ENCODE data around the gene STK16. TPM values are rescaled to one million over a fixed set of nuclear protein-coding genes. Genes with fewer than 3 reads are reported as not detected.
"Not testable (repeated sequence)": the region's sequence is repeated elsewhere in the genome, so short reads cannot be mapped to it uniquely, and the experiment has no call there.

Gene STK16, protein sequence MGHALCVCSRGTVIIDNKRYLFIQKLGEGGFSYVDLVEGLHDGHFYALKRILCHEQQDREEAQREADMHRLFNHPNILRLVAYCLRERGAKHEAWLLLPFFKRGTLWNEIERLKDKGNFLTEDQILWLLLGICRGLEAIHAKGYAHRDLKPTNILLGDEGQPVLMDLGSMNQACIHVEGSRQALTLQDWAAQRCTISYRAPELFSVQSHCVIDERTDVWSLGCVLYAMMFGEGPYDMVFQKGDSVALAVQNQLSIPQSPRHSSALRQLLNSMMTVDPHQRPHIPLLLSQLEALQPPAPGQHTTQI
- total RNA-seq (10 to 100 TPM; 23.0 to 26.1 TPM), polyA plus RNA-seq (18.6 TPM)

DNA sequence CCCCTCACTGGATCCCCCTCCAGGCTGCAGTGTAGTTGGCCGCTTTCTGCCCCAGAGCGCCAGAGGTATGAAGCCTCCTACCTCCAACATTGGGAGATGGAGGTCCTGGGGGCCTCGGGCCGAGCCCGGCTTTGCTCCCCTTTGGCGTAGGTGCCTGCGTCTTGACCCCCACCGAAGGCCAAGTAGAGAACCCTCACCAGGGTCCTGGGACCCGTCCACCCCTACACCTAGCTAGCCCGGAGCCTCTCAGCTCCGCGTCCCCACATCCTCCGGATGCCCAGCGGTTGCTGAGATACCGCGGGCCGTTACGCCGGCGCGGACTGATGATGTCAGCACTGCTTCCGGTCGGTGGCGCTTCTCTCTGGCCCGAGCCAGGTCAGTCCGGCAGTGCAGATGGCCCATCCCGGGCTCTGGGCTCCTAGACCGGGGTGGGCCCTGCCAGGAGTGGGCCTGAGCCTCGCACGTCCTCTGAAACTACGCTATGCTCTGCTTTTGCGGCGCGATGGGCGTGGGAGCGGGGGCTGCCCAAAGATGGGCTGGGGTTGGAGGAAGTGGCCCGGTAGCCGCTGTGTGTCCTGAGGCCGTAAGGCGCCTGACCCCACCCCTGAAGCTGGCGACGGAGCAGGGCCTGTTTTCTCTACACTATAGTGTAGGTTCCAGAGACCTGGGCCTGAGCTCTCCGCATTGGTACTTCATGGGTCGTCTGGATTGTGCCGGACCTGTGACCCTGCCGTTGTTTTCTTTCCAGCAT, at the start of gene STK16, which contains the start of gene GLB1L:
STK16 (plus strand) TSS at position 332 of the 751 bp plus-strand sequence. CDS start 521 bp downstream, outside the sequence.
GLB1L (minus strand) TSS at position 297 of the 751 bp plus-strand sequence. CDS start 1,871 bp downstream, outside the sequence.
- H3K4me3 ChIP-seq (ENCODE audit: low read length): peak within 1 kb of the TSS; percentile 86
- peaks cover 18% of the 10 kb centered on the region for H3K36me3 ChIP-seq (ENCODE audit: insufficient read depth, low read length)
- H3K27ac Mint-ChIP-seq: peak within 1 kb of the TSS; percentile 91 to 98 (median 98)
- H3K27me3 Mint-ChIP-seq: peaks cover 0 to 6% of the 10 kb centered on the region in 2 donors
- H3K36me3 Mint-ChIP-seq: peaks cover 0 to 31% (median 7%) of the 10 kb centered on the region in 3 donors
- H3K27ac ChIP-seq (ENCODE audit: low read depth, low read length): peak within 1 kb of the TSS; percentile 93
- POLR2A ChIA-PET: interaction anchor here (0.5 to 11.9 kb wide), 10 partner anchors 9 to 143 kb away, joined by 3 to 164 read pairs (median 6); partner anchors contain the start of genes ABCB6, ANKZF1, ATG9A and CNPPD1
- no peaks in the 10 kb centered on the region for H3K9me3 ChIP-seq (ENCODE audit: low read length)
- peak within 1 kb of the TSS; percentile 84 to 99 (median 91) for H3K4me3 Mint-ChIP-seq
- H3K4me1 Mint-ChIP-seq: peaks cover 54 to 66% (median 55%) of the 10 kb centered on the region in 3 donors
- DNase-seq: peak; percentile 79 to 93 (median 83)
- H3K27me3 ChIP-seq (ENCODE audit: insufficient read depth, low read length, poor library complexity, severe bottlenecking): no peaks in the 10 kb centered on the region
- peaks cover 56% of the 10 kb centered on the region for H3K4me1 ChIP-seq (ENCODE audit: insufficient read depth, low read length)
- peaks cover 0 to 2% (median 0%) of the 10 kb centered on the region in 5 donors for H3K9me3 Mint-ChIP-seq
- CTCF ChIA-PET: interaction anchor here (0.7 to 3.1 kb wide), 18 partner anchors 9 to 91 kb away, joined by 3 to 35 read pairs (median 4); partner anchors contain the start of genes DNAJB2, NHEJ1 and TUBA4A

DNA sequence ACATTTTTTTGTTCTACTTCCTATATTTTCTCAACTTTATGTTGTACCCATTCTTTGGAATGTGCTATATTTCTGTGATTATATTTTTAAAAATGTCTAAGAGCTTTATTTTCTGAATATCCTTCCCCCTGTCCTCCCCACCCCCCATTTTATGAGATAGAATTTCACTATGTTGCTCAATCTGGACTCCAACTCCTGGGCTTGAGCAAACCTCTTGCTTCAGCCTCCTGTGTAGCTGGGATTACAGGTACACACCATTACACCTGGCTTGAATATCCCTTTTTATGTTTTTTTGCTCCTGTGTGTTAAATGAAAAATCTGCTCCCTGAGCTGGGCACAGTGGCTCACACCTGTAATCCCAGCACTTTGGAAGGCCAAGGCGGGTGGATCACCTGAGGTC, 47.9 kb upstream of the STK16 start:
- Histone ChIP-seq H3K27me3 (ENCODE audit: insufficient read depth, low read length, poor library complexity, severe bottlenecking) (no peaks in the 10 kb centered on the region), H3K4me3 (ENCODE audit: low read length) (no peak overlapping the region), H3K27ac (ENCODE audit: low read depth, low read length) (no peak overlapping the region), H3K36me3 (ENCODE audit: insufficient read depth, low read length) (no peaks in the 10 kb centered on the region), H3K9me3 (ENCODE audit: low read length) (no peaks in the 10 kb centered on the region), H3K4me1 (ENCODE audit: insufficient read depth, low read length) (peaks cover 8% of the 10 kb centered on the region)
- Mint-ChIP-seq H3K27ac (no peak overlapping the region), H3K9me3 (peaks cover 0 to 5% (median 0%) of the 10 kb centered on the region in 5 donors), H3K4me1 (peaks cover 18 to 24% (median 19%) of the 10 kb centered on the region in 3 donors), H3K36me3 (no peaks in the 10 kb centered on the region), H3K27me3 (no peaks in the 10 kb centered on the region), H3K4me3 (no peak overlapping the region)
- ChIA-PET POLR2A (interaction anchor here (0.8 kb wide), 1 partner anchor 9 kb away, joined by 4 read pairs; the partner anchor contains the start of gene ZFAND2B), CTCF (interaction anchor here (0.9 to 4.4 kb wide), 4 partner anchors 16 to 98 kb away, joined by 3 to 17 read pairs (median 4); no protein-coding TSS in a partner anchor)
- DNase-seq: no peak

DNA sequence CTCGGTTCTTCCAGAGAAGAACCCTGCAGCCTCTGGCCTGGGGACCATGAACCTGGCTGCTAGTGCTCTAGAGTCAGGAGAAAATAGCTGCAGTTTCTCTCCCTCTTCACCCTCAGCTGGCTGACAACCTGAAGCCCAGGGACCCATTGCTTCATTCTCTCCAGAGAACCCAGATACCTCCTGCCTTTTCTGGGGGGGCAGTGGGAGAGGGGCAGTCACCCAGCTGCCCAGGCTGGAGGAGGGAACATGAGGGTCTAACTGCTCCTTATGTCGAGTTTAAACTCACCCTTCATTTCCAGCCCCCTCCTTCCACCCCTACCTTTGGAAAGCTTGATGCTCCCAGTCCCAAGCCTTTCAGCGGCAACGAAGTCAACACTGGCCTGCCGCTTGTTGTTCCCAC, 46.3 kb upstream of the STK16 start:
- no peak overlapping the region for H3K4me3 ChIP-seq (ENCODE audit: low read length)
- no peaks in the 10 kb centered on the region for H3K27me3 ChIP-seq (ENCODE audit: insufficient read depth, low read length, poor library complexity, severe bottlenecking)
- H3K9me3 ChIP-seq (ENCODE audit: low read length): no peaks in the 10 kb centered on the region
- H3K36me3 ChIP-seq (ENCODE audit: insufficient read depth, low read length): no peaks in the 10 kb centered on the region
- H3K36me3 Mint-ChIP-seq: no peaks in the 10 kb centered on the region
- CTCF ChIA-PET: interaction anchor here (1.1 to 4.4 kb wide), 4 partner anchors 9 to 17 kb away, joined by 3 to 17 read pairs (median 8); no protein-coding TSS in a partner anchor
- peak overlapping the region in 2 of 8 donors; percentile 5 to 50 for H3K27ac Mint-ChIP-seq
- H3K4me1 ChIP-seq (ENCODE audit: insufficient read depth, low read length): peaks cover 8% of the 10 kb centered on the region
- DNase-seq: no peak
- peaks cover 0 to 5% (median 0%) of the 10 kb centered on the region in 5 donors for H3K9me3 Mint-ChIP-seq
- H3K27ac ChIP-seq (ENCODE audit: low read depth, low read length): no peak overlapping the region
- H3K4me3 Mint-ChIP-seq: peak overlapping the region in 1 of 7 donors; percentile 12
- POLR2A ChIA-PET: interaction anchor here (0.6 kb wide), 2 partner anchors 60 to 189 kb away, joined by 3 to 5 read pairs; partner anchors contain the start of gene DNPEP
- no peaks in the 10 kb centered on the region for H3K27me3 Mint-ChIP-seq
- H3K4me1 Mint-ChIP-seq: peaks cover 18 to 24% (median 19%) of the 10 kb centered on the region in 3 donors

DNA sequence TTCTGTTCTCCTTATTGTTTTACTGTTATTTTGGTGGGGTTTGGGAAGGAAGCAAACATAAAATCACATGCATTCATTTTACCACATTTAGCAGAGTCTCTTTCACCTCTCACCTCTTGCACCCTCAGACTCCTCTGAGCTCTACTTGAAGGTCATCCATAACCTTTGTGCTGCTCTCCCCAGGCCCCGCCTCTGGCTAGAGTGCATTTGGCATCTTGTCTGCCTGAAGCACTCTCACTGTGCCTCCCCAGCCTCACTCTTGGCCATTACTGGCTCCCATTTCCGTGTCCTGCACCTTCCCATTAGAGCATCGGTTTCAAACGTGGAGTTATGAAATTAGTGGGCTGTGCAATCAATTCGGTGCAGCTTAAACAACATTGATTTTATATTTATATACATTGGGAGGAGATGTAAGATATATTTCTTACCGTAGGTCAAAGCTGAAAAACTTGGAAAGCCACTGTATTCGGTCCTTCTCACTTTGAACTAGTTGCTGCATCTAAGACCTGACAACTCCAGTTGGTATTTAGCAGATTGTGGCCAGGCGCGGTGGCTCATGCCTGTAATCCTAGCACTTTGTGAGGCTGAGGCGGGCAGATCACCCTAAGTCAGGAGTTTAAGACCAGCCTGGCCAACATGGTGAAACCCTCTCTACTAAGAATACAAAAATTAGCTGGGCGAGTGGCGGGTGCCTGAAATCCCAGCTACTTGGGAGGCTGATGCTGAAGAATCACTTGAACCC, 45.6 kb upstream of the STK16 start:
- H3K27me3 Mint-ChIP-seq: no peaks in the 10 kb centered on the region
- DNase-seq: no peak
- no peaks in the 10 kb centered on the region for H3K36me3 Mint-ChIP-seq
- H3K4me1 Mint-ChIP-seq: peaks cover 18 to 24% (median 19%) of the 10 kb centered on the region in 3 donors
- Histone ChIP-seq H3K9me3 (ENCODE audit: low read length) (no peaks in the 10 kb centered on the region), H3K27me3 (ENCODE audit: insufficient read depth, low read length, poor library complexity, severe bottlenecking) (no peaks in the 10 kb centered on the region), H3K27ac (ENCODE audit: low read depth, low read length) (no peak overlapping the region), H3K4me3 (ENCODE audit: low read length) (no peak overlapping the region), H3K4me1 (ENCODE audit: insufficient read depth, low read length) (peaks cover 8% of the 10 kb centered on the region), H3K36me3 (ENCODE audit: insufficient read depth, low read length) (no peaks in the 10 kb centered on the region)
- peak overlapping the region in 5 of 8 donors; percentile 2 to 61 (median 44) for H3K27ac Mint-ChIP-seq
- peak overlapping the region in 6 of 7 donors; percentile 12 to 90 (median 34) for H3K4me3 Mint-ChIP-seq
- POLR2A ChIA-PET: interaction anchor here (0.6 to 2.1 kb wide), 5 partner anchors 17 to 188 kb away, joined by 3 to 20 read pairs (median 5); partner anchors contain the start of genes CNPPD1, DNAJB2 and DNPEP
- CTCF ChIA-PET: interaction anchor here (1.1 to 4.4 kb wide), 6 partner anchors 10 to 95 kb away, joined by 3 to 17 read pairs (median 8); no protein-coding TSS in a partner anchor
- H3K9me3 Mint-ChIP-seq: peaks cover 0 to 5% (median 0%) of the 10 kb centered on the region in 5 donors

DNA sequence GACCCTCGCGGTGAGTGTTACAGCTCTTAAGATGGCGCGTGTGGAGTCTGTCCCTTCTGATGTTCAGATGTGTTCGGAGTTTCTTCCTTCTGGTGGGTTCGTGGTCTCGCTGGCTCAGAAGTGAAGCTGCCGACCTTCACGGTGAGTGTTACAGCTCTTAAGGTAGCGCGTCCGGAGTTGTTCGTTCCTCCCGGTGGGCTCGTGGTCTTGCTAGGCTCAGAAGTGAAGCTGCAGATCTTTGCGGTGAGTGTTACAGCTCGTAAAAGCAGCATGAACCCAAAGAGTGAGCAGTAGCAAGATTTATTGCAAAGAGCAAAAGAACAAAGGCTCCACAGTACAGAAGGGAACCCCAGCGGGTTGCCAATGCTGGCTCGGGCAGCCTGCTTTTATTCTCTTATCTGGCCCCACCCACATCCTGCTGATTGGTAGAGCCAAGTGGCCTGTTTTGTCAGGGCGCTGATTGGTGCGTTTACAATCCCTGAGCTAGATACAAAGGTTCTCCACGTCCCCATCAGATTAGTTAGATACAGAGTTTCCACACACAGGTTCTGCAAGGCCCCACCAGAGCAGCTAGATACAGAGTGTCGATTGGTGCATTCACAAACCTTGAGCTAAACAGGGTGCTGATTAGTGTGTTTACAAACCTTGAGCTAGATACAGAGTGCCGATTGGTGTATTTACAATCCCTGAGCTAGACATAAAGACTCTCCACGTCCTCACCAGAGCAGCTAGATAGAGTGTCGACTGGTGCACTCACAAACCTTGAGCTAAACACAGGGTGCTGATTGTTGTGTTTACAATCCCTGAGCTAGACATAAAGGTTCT, 44.6 kb upstream of the STK16 start:
- Mint-ChIP-seq H3K27ac (peak overlapping the region; percentile 82 to 97 (median 94)), H3K4me1 (peaks cover 19 to 24% (median 19%) of the 10 kb centered on the region in 3 donors), H3K4me3 (peak overlapping the region; percentile 79 to 94 (median 90))
- not testable (repeated sequence) for H3K36me3 ChIP-seq (ENCODE audit: insufficient read depth, low read length); H3K9me3 Mint-ChIP-seq; H3K4me1 ChIP-seq (ENCODE audit: insufficient read depth, low read length); H3K36me3 Mint-ChIP-seq; H3K27ac ChIP-seq (ENCODE audit: low read depth, low read length); H3K27me3 Mint-ChIP-seq; H3K27me3 ChIP-seq (ENCODE audit: insufficient read depth, low read length, poor library complexity, severe bottlenecking); H3K9me3 ChIP-seq (ENCODE audit: low read length)
- peak overlapping the region; percentile 22 for H3K4me3 ChIP-seq (ENCODE audit: low read length)
- ChIA-PET CTCF (interaction anchor here (0.8 to 4.4 kb wide), 11 partner anchors 9 to 94 kb away, joined by 3 to 17 read pairs (median 5); partner anchors contain the start of genes CNPPD1, GLB1L and STK16), POLR2A (interaction anchor here (0.5 to 2.1 kb wide), 6 partner anchors 8 to 78 kb away, joined by 3 to 20 read pairs (median 4); partner anchors contain the start of genes CNPPD1 and DNAJB2)
- peak in 4 of 5 donors; percentile 35 to 65 (median 60) for DNase-seq

DNA sequence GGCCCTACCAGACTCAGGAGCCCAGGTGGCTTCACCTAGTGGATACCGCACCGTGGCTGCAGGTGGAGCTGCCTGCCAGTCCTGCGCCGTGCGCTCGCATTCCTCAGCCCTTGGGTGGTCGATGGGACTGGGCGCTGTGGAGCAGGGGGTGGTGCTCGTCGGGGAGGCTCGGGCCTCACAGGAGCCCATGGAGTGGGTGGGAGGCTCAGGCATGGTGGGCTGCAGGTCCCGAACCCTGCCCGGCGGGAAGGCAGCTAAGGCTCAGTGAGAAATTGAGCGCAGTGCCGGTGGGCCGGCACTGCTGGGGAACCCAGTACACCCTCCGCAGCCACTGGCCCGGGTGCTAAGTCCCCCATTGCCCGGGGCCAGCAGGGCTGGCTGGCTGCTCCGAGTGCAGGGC, 43.9 kb upstream of the STK16 start:
- H3K4me1 Mint-ChIP-seq: peaks cover 24 to 29% (median 24%) of the 10 kb centered on the region in 3 donors
- H3K4me3 Mint-ChIP-seq: peak overlapping the region in 1 of 7 donors; percentile 79
- H3K9me3 Mint-ChIP-seq; H3K27me3 Mint-ChIP-seq; H3K27ac ChIP-seq (ENCODE audit: low read depth, low read length); DNase-seq; H3K9me3 ChIP-seq (ENCODE audit: low read length); H3K36me3 Mint-ChIP-seq; H3K36me3 ChIP-seq (ENCODE audit: insufficient read depth, low read length); H3K4me3 ChIP-seq (ENCODE audit: low read length); H3K27me3 ChIP-seq (ENCODE audit: insufficient read depth, low read length, poor library complexity, severe bottlenecking): not testable (repeated sequence)
- H3K27ac Mint-ChIP-seq: peak overlapping the region in 2 of 8 donors; percentile 82 to 97
- CTCF ChIA-PET: interaction anchor here (0.8 to 4.4 kb wide), 11 partner anchors 10 to 93 kb away, joined by 3 to 17 read pairs (median 5); partner anchors contain the start of genes CNPPD1, GLB1L and STK16
- POLR2A ChIA-PET: interaction anchor here (1.8 to 2.1 kb wide), 2 partner anchors 18 to 25 kb away, joined by 6 to 20 read pairs; partner anchors contain the start of gene CNPPD1
- H3K4me1 ChIP-seq (ENCODE audit: insufficient read depth, low read length): peaks cover 14% of the 10 kb centered on the region
